HFFc6 (cell line): ENCODE data around the gene KIF19. TPM values are rescaled to one million over a fixed set of nuclear protein-coding genes. Genes with fewer than 3 reads are reported as not detected.

Experiments used
- DNase-seq: peaks from one replicate; pipeline ENCODE4 v3.0.0-alpha.2; 2018
- H3K27ac Mint-ChIP-seq: 2 replicates; pipeline ENCODE4 v1.8.0; 2020; ENCODE audit warnings: mild to moderate bottlenecking, mixed read lengths
- H3K27me3 Mint-ChIP-seq: 2 replicates; pipeline ENCODE4 v1.8.0; 2021; ENCODE audit warnings: mild to moderate bottlenecking, moderate library complexity, mixed read lengths; ENCODE audit not compliant: insufficient read depth
- H3K36me3 Mint-ChIP-seq: 2 replicates; pipeline ENCODE4 v1.8.0; 2021; ENCODE audit warnings: low read depth, mixed read lengths
- H3K4me1 Mint-ChIP-seq: 2 replicates; pipeline ENCODE4 v1.8.0; 2020; ENCODE audit warnings: low read depth, mixed read lengths
- H3K4me3 Mint-ChIP-seq: 2 replicates; pipeline ENCODE4 v1.8.0; 2020; ENCODE audit warnings: mild to moderate bottlenecking, moderate library complexity, mixed read lengths
- H3K9me3 Mint-ChIP-seq: 2 replicates; pipeline ENCODE4 v1.8.0; 2020; ENCODE audit warnings: mild to moderate bottlenecking, mixed read lengths
- total RNA-seq, 6 experiments: library from RNA; stranded (reverse); fragmentation: NEBNext Ultra II Directional; extraction: Animal tissue kit (Norgen Biotek cat#: 25700); gene quantifications; 2 replicates in 1 of 6; 3 replicates in 5 of 6; pipeline ENCODE4 v1.2.3, GENCODE V29; 2021
- TF ChIP-seq, protein P1 (sequence below): fragments of 200-600 bp; sonication (generic); IDR thresholded peaks from 2 replicates; pipeline ENCODE4 v1.5.0; 2021; ENCODE audit warnings: antibody characterized with exemption, mild to moderate bottlenecking

The KIF19 gene
- total RNA-seq, 6 experiments from 2014 or later: not detected

DNA sequence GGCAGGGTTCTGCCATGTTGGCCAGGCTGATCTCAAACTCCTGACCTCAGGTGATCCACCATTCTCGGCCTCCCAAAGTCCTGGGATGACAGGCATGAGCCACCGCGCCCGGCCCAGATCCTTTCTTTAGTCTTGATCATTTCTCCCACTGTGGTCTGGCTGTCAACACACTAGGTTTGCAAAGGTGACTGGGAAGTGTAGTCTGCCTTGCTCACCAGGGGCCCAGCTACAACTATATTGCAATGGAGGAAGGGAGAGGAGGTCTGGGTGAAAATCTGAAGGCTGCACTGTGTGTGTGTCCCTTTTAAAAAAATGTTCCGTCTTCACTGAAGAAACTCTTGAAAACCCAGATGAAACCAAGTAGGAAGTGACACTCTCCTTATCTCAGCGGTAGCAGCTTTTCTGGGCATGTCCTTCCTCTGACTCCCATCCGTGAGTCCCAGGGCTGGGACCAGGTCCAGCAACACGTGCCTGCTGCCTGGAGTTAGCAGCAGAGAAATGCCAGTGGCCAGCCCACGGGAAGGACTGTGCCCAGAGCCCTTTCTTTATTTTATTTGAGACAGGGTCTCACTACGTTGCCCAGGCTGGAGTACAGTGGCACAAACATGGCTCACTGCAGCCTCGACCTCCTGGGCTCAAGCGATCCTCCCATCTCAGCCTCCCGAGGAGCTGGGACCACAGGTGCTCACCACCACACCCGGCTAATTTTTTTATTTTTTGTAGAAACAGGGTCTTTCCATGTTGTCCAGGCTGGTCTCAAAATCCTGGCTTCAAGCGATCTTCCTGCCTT lies 17.8 kb upstream of the KIF19 start:
- Mint-ChIP-seq H3K4me3 (no peak overlapping the region), H3K9me3 (peaks cover 30% of the 10 kb centered on the region), H3K36me3 (no peaks in the 10 kb centered on the region), H3K27ac (no peak overlapping the region), H3K27me3 (no peaks in the 10 kb centered on the region), H3K4me1 (no peaks in the 10 kb centered on the region)
- DNase-seq: no peak
- TF ChIP-seq, protein P1, sequence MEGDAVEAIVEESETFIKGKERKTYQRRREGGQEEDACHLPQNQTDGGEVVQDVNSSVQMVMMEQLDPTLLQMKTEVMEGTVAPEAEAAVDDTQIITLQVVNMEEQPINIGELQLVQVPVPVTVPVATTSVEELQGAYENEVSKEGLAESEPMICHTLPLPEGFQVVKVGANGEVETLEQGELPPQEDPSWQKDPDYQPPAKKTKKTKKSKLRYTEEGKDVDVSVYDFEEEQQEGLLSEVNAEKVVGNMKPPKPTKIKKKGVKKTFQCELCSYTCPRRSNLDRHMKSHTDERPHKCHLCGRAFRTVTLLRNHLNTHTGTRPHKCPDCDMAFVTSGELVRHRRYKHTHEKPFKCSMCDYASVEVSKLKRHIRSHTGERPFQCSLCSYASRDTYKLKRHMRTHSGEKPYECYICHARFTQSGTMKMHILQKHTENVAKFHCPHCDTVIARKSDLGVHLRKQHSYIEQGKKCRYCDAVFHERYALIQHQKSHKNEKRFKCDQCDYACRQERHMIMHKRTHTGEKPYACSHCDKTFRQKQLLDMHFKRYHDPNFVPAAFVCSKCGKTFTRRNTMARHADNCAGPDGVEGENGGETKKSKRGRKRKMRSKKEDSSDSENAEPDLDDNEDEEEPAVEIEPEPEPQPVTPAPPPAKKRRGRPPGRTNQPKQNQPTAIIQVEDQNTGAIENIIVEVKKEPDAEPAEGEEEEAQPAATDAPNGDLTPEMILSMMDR: no peak

DNA sequence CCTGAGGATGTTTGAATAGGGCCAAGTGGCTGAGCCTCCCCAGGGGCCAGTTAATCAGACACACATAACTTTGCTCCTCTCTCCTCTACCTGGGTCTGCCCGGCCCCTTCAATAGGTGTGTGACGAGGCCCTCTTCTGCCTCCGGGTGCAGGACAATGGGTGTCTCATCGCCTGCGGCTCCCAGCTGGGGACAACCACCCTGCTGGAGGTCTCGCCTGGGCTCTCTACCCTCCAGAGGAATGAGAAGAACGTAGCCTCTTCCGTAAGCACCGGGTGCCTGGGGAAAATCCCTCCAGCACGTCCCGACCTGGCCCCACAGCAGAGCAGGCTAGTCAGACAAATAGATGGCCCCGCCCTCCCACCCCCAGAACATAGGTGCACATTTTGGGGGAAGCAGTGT lies 16.1 kb upstream of the KIF19 start:
- no peaks in the 10 kb centered on the region for H3K4me1 Mint-ChIP-seq
- TF ChIP-seq, protein P1: no peak
- no peaks in the 10 kb centered on the region; the same call in 1 of the 2 replicates for H3K27me3 Mint-ChIP-seq
- DNase-seq: no peak
- no peak overlapping the region for H3K4me3 Mint-ChIP-seq
- H3K36me3 Mint-ChIP-seq: no peaks in the 10 kb centered on the region
- H3K27ac Mint-ChIP-seq: no peak overlapping the region
- H3K9me3 Mint-ChIP-seq: peaks cover 41% of the 10 kb centered on the region

DNA sequence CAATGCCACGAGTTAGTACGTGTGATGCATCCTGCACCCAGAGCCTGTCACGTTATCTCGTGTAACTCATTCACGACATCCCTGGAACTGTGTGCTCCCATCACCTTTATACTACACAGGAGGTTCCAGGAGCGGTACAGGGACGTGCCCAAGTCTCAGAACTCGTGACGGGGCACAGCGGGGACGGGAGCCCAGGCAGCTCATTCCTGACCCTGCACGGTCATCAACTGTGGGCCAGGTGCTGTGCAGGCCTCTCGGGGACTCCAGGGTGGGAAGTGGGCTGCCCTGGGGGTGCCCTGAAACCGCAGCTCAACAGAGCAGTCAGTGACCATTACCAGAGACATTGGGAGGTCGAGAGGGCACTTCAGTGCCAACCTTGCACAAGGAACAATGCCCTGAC lies 11.1 kb upstream of the KIF19 start:
- Mint-ChIP-seq H3K4me1 (no peaks in the 10 kb centered on the region), H3K36me3 (no peaks in the 10 kb centered on the region; the same call in 1 of the 2 replicates), H3K4me3 (no peak overlapping the region), H3K9me3 (peaks cover 52% of the 10 kb centered on the region), H3K27ac (no peak overlapping the region), H3K27me3 (no peaks in the 10 kb centered on the region; the same call in none of the 2 replicates)
- no peak for DNase-seq
- TF ChIP-seq, protein P1: no peak

DNA sequence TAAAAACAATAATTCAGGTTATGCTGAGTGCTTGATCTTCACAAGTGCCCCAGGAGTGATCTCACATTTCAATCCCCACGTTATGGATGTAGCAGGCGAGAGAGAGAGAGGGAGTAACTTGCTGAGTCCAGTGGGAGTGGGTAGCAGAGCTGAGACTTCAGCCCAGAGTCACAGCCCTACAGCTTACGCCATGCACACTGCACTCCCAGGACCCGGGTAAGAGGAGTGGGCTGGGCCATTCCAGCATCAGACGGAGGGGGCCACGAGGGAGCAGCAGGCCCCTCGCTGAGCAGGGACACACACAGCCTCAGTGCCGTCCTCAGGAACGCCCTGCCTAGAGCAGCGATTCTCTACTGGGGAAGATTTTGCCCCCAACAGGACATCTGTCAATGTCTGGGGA lies 9.8 kb upstream of the KIF19 start:
- H3K4me3 Mint-ChIP-seq: no peak overlapping the region
- H3K27me3 Mint-ChIP-seq: no peaks in the 10 kb centered on the region; the same call in none of the 2 replicates
- peaks cover 63% of the 10 kb centered on the region for H3K9me3 Mint-ChIP-seq
- H3K27ac Mint-ChIP-seq: no peak overlapping the region
- no peaks in the 10 kb centered on the region for H3K4me1 Mint-ChIP-seq
- TF ChIP-seq, protein P1: no peak
- no peak for DNase-seq
- H3K36me3 Mint-ChIP-seq: no peaks in the 10 kb centered on the region; the same call in 1 of the 2 replicates

DNA sequence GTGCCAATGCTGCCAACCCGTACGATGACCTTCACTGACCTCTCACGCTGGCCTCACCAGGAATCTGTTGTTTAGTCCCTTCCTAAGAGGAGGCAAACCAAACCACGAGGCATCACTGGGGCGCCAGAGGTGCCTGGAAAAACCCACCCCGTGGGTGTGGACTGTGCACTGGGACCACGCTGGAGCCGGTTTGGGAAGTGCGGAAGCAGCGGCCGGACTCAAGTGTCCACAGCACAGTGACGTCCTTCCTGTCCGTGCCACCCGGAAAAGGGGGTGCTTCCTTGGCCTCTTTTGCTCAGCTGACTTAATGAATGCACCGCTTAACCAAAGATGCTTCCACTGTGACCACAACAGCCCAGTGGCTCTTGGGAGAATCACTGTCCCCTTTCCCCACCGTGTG lies 9.0 kb upstream of the KIF19 start:
- no peaks in the 10 kb centered on the region; the same call in none of the 2 replicates for H3K27me3 Mint-ChIP-seq
- no peaks in the 10 kb centered on the region; the same call in 1 of the 2 replicates for H3K36me3 Mint-ChIP-seq
- TF ChIP-seq, protein P1: no peak

More for the DNA sequence above, 9.0 kb upstream of the KIF19 start:
- peaks cover 63% of the 10 kb centered on the region for H3K9me3 Mint-ChIP-seq
- no peak for DNase-seq
- H3K4me1 Mint-ChIP-seq: no peaks in the 10 kb centered on the region
- no peak overlapping the region for H3K4me3 Mint-ChIP-seq
- no peak overlapping the region for H3K27ac Mint-ChIP-seq
